22Rv1 (cell line): ENCODE results near the gene CHST15.

Experiments used
- H3K27ac ChIP-seq: fragments of 450-650 bp; 2 replicates; pipeline ENCODE4 v1.5.1; 2017
- ZFX ChIP-seq: fragments of 450-650 bp; IDR thresholded peaks from 2 replicates; pipeline ENCODE4 v1.6.1; 2017; ENCODE audit warnings: antibody characterized with exemption, borderline replicate concordance
- TF ChIP-seq, protein P1 (sequence below): fragments of 450-650 bp; IDR thresholded peaks from 2 replicates; pipeline ENCODE4 v1.5.1; 2017; ENCODE audit warnings: mild to moderate bottlenecking

The CHST15 gene

GRCh38 chr10:124072106-124072505, 21.3 kb downstream of the CHST15 start:
- no peak for TF ChIP-seq ZFX
- TF ChIP-seq, protein P1, sequence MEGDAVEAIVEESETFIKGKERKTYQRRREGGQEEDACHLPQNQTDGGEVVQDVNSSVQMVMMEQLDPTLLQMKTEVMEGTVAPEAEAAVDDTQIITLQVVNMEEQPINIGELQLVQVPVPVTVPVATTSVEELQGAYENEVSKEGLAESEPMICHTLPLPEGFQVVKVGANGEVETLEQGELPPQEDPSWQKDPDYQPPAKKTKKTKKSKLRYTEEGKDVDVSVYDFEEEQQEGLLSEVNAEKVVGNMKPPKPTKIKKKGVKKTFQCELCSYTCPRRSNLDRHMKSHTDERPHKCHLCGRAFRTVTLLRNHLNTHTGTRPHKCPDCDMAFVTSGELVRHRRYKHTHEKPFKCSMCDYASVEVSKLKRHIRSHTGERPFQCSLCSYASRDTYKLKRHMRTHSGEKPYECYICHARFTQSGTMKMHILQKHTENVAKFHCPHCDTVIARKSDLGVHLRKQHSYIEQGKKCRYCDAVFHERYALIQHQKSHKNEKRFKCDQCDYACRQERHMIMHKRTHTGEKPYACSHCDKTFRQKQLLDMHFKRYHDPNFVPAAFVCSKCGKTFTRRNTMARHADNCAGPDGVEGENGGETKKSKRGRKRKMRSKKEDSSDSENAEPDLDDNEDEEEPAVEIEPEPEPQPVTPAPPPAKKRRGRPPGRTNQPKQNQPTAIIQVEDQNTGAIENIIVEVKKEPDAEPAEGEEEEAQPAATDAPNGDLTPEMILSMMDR: no peak
- H3K27ac ChIP-seq: no peak overlapping the region

GRCh38 chr10:124071141-124071540, 22.3 kb downstream of the CHST15 start:
- TF ChIP-seq, protein P1: no peak
- no peak for TF ChIP-seq ZFX
- no peak overlapping the region for H3K27ac ChIP-seq

GRCh38 chr10:124070666-124071065, 22.7 kb downstream of the CHST15 start:
- TF ChIP-seq ZFX: no peak
- TF ChIP-seq, protein P1: no peak
- no peak overlapping the region for H3K27ac ChIP-seq

DNA sequence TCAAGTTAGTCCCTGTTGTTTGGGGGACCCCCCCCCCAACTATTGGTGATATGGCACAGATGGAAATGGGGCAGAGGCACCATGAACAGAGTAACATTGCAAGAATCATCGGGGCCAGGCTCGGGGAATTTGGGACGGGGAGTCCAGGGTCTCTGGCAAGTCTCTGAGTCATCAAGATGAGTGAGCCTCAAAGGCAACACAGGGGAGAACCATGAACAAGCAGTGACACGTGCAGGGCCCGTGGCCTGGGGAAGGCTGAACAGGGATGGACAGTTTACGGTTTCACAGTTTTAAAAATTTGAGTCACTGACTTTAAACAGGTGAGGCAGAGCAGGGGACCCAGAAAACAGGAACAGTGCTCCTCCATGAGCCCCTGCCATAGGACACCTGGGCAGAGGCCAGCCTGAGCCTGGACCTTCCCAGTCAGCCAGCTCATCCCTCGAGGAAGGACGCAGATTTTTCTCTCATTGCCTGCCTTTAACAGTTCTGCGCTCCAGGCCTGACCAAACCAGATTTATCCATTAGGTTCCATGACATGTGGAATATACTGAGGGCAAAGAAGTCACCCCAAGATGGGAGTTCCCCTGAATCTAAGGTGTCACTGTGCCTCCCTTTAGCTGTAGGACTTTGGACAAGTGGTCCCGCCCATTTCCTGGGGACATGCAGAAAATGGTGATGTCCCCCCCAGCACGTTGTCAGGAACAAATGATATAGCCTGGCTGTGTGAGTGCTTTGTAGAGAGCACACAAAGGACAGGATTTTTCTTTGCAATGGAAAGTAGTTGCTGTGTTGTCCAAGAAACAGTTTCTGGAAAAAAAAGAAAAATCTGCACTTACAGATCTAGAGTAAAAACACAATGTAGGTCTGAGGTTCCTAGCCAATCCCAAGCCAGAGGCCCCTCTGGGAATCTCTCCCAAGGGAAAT, 23.8 kb downstream of the CHST15 start:
- no peak overlapping the region for H3K27ac ChIP-seq
- no peak for TF ChIP-seq ZFX
- TF ChIP-seq, protein P1: no peak

GRCh38 chr10:124068929-124069328, 24.5 kb downstream of the CHST15 start:
- no peak for TF ChIP-seq ZFX
- TF ChIP-seq, protein P1: no peak
- no peak overlapping the region for H3K27ac ChIP-seq

- H3K27ac ChIP-seq: no peak overlapping the region
- TF ChIP-seq ZFX: no peak
- TF ChIP-seq, protein P1: no peak
Observed at GRCh38 chr10:124067825-124068400, 25.5 kb downstream of the CHST15 start.
